ENCODE measurements around the gene ATP10B. TPM values are rescaled to one million over a fixed set of nuclear protein-coding genes. Genes with fewer than 3 reads are reported as not detected.

Gene ATP10B
- total RNA-seq, 1 donor: not detected

DNA sequence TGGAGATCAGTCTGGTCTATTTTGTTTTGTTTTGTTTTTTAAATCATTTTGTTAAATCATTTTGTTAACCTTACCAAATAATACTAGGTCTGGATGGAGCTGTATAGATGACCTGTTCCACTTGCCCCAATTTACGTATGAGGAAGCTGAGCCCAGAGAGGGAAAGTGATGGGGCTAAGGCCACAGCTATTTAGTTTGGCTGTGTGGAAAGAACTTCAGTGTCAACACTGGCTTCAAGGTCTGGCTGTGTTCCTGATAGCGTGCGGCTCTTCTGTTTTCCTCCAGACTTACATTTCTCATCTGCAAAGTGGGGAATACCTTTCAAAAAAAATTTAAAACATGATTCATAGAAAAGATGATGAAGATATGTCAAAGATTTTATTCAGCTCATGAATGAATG, 317.9 kb downstream of the ATP10B start:
- Histone ChIP-seq H3K27ac (ENCODE audit: low read depth, low read length) (no peak overlapping the region), H4K20me1 (ENCODE audit: insufficient read depth, low read length) (no peaks in the 10 kb centered on the region), H3K27me3 (ENCODE audit: insufficient read depth, low read length) (no peaks in the 10 kb centered on the region), H3K36me3 (ENCODE audit: insufficient read depth, low read length) (no peaks in the 10 kb centered on the region), H3K4me2 (ENCODE audit: insufficient read depth, low read length) (no peak overlapping the region), H2AFZ (ENCODE audit: low read length) (no peak overlapping the region), H3K79me2 (ENCODE audit: insufficient read depth, low read length) (no peaks in the 10 kb centered on the region), H3K4me1 (ENCODE audit: insufficient read depth, low read length) (peaks cover 9% of the 10 kb centered on the region), H3K4me3 (ENCODE audit: insufficient read depth, low read length) (no peak overlapping the region), H3K9me3 (ENCODE audit: low read depth, low read length) (no peaks in the 10 kb centered on the region)
- TF ChIP-seq, protein P1, sequence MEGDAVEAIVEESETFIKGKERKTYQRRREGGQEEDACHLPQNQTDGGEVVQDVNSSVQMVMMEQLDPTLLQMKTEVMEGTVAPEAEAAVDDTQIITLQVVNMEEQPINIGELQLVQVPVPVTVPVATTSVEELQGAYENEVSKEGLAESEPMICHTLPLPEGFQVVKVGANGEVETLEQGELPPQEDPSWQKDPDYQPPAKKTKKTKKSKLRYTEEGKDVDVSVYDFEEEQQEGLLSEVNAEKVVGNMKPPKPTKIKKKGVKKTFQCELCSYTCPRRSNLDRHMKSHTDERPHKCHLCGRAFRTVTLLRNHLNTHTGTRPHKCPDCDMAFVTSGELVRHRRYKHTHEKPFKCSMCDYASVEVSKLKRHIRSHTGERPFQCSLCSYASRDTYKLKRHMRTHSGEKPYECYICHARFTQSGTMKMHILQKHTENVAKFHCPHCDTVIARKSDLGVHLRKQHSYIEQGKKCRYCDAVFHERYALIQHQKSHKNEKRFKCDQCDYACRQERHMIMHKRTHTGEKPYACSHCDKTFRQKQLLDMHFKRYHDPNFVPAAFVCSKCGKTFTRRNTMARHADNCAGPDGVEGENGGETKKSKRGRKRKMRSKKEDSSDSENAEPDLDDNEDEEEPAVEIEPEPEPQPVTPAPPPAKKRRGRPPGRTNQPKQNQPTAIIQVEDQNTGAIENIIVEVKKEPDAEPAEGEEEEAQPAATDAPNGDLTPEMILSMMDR (IDR thresholded peaks at IDR 0.05; ENCODE audit: extremely low read depth, low read depth, low read length): no peak
- DNase-seq (ENCODE audit: insufficient read length, low spot score, missing footprints): no peak

DNA sequence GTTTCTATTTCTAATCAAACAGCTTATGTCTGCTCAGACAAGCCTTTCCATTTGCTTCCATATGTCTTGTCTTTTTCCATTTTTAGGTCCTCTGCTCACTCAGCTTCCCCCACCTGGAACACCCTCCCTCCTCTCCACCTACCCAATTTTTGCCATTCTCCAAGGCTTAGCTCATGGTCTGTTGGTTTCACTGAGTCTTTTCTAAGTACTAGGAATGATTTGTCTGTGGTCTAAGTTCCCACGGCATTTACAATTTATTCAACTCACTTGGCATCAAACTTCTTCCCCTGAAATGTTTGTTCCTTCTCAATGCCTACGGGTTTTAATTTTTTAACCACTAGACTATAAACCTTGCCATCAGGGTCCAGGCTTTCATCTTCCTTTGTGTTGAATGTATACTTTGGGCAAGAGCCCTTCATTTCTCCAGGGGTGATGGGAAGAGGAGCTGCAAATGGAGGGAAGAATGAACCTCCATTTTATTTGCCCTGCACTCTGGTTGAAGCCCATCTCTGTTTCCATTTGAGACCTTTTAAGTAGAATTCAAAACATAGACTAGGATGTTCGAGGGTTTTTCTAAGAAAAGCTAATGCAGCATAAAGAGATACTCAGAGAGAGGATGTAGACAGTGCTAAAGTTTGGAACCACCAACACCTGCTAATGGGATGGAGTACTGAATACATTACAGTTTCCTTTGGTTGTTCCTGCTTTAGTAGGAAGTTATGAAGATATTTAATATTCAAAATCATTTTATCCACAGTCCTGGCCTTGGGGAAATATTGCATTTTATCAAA, 326.3 kb downstream of the ATP10B start:
- H3K4me2 ChIP-seq (ENCODE audit: insufficient read depth, low read length): no peak overlapping the region
- peaks cover 14% of the 10 kb centered on the region for H3K4me1 ChIP-seq (ENCODE audit: insufficient read depth, low read length)
- no peak for DNase-seq (ENCODE audit: insufficient read length, low spot score, missing footprints)
- no peaks in the 10 kb centered on the region for H4K20me1 ChIP-seq (ENCODE audit: insufficient read depth, low read length)
- no peaks in the 10 kb centered on the region for H3K79me2 ChIP-seq (ENCODE audit: insufficient read depth, low read length)
- H2AFZ ChIP-seq (ENCODE audit: low read length): no peak overlapping the region
- no peak overlapping the region for H3K4me3 ChIP-seq (ENCODE audit: insufficient read depth, low read length)
- H3K36me3 ChIP-seq (ENCODE audit: insufficient read depth, low read length): no peaks in the 10 kb centered on the region
- no peaks in the 10 kb centered on the region for H3K9me3 ChIP-seq (ENCODE audit: low read depth, low read length)
- peaks cover 3% of the 10 kb centered on the region for H3K27me3 ChIP-seq (ENCODE audit: insufficient read depth, low read length)
- no peak overlapping the region for H3K27ac ChIP-seq (ENCODE audit: low read depth, low read length)
- TF ChIP-seq, protein P1 (IDR thresholded peaks at IDR 0.05; ENCODE audit: extremely low read depth, low read depth, low read length): no peak

DNA sequence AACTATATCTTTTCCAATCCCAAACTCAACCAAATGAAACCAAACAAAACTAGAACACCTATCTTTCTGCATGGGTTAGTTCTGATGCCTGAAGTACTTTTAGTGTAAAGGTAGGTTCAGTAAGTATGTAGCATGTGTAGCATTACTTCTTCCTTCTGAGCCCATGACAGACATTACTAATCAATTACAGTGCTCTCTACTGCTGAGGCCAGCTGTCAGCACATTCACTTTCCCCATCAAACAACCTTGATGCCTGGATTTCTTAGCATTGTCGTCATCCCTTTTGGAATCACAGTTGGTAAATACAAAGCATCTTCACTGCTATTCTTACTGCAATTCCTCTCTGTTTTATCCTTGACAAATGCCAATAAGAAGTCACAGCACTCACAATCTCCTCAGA, 327.2 kb downstream of the ATP10B start:
- H2AFZ ChIP-seq (ENCODE audit: low read length): no peak overlapping the region
- no peak overlapping the region for H3K4me3 ChIP-seq (ENCODE audit: insufficient read depth, low read length)
- no peaks in the 10 kb centered on the region for H3K79me2 ChIP-seq (ENCODE audit: insufficient read depth, low read length)
- H3K27ac ChIP-seq (ENCODE audit: low read depth, low read length): no peak overlapping the region
- H3K36me3 ChIP-seq (ENCODE audit: insufficient read depth, low read length): no peaks in the 10 kb centered on the region
- peaks cover 14% of the 10 kb centered on the region for H3K4me1 ChIP-seq (ENCODE audit: insufficient read depth, low read length)
- peaks cover 3% of the 10 kb centered on the region for H3K27me3 ChIP-seq (ENCODE audit: insufficient read depth, low read length)
- TF ChIP-seq, protein P1 (IDR thresholded peaks at IDR 0.05; ENCODE audit: extremely low read depth, low read depth, low read length): no peak
- no peaks in the 10 kb centered on the region for H4K20me1 ChIP-seq (ENCODE audit: insufficient read depth, low read length)
- H3K9me3 ChIP-seq (ENCODE audit: low read depth, low read length): no peaks in the 10 kb centered on the region
- no peak overlapping the region for H3K4me2 ChIP-seq (ENCODE audit: insufficient read depth, low read length)
- no peak for DNase-seq (ENCODE audit: insufficient read length, low spot score, missing footprints)

DNA sequence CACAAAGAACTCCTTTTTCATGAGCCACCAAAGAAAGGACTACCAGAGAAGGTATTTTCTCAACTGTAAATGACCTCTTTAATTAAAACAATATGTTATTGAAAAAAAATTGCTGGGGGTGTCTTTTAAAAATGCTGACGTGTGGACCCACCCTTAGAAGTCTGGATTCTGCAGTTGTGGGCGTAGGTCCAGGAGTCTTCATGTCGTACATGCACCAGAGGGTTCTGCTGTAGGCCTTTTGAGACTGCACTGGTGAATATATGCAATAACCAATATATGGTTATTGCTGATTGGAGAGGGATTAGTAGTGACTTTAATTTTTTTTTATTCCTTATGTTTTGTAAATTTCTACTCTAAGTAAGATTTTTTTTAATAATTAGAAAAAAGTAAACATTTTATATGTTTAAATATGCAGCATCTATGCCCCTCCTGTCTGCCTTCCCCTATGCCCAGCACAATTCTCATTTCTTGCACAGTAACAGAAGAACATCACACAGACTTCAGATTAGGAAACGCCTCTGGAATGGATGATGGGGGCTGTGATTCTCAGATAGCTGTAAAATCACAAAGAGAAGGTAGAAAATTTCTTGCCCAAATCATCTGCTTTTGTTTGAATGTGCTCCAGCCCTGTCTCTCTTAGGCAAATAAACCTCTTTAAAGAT, 328.4 kb downstream of the ATP10B start:
- no peak for DNase-seq (ENCODE audit: insufficient read length, low spot score, missing footprints)
- TF ChIP-seq, protein P1 (IDR thresholded peaks at IDR 0.05; ENCODE audit: extremely low read depth, low read depth, low read length): no peak
- Histone ChIP-seq H3K9me3 (ENCODE audit: low read depth, low read length) (no peaks in the 10 kb centered on the region), H3K4me1 (ENCODE audit: insufficient read depth, low read length) (peaks cover 14% of the 10 kb centered on the region), H3K79me2 (ENCODE audit: insufficient read depth, low read length) (no peaks in the 10 kb centered on the region), H3K4me3 (ENCODE audit: insufficient read depth, low read length) (no peak overlapping the region), H3K27ac (ENCODE audit: low read depth, low read length) (no peak overlapping the region), H4K20me1 (ENCODE audit: insufficient read depth, low read length) (no peaks in the 10 kb centered on the region), H2AFZ (ENCODE audit: low read length) (no peak overlapping the region), H3K36me3 (ENCODE audit: insufficient read depth, low read length) (no peaks in the 10 kb centered on the region), H3K27me3 (ENCODE audit: insufficient read depth, low read length) (peaks cover 3% of the 10 kb centered on the region), H3K4me2 (ENCODE audit: insufficient read depth, low read length) (no peak overlapping the region)

Measured in osteoblast (primary cell).